ENCODE measurements around the gene LPO.

The LPO gene

GRCh38 chr17:58239987-58240386 is 1.6 kb downstream of the LPO start:
- Histone ChIP-seq H3K27me3 (replicated peaks) (peaks cover 9% of the 10 kb centered on the region), H3K4me3 (ENCODE audit: low read depth, low read length) (no peak overlapping the region), H3K27ac (no peak overlapping the region), H3K36me3 (replicated peaks) (no peaks in the 10 kb centered on the region)
- no peak for DNase-seq
- in situ Hi-C loops (cut with HindIII; ENCODE audit: low pct_ligation_motif_present, low sequenced_read_pairs), result no loop called here
- TF ChIP-seq CTCF (IDR thresholded peaks at IDR 0.05; ENCODE audit: low read depth, low read length, missing control alignments), result no peak

- peaks cover 9% of the 10 kb centered on the region for H3K27me3 ChIP-seq (replicated peaks)
- in situ Hi-C loops (cut with HindIII; ENCODE audit: low pct_ligation_motif_present, low sequenced_read_pairs), result no loop called here
- TF ChIP-seq CTCF (IDR thresholded peaks at IDR 0.05; ENCODE audit: low read depth, low read length, missing control alignments), result no peak
- H3K27ac ChIP-seq, result no peak overlapping the region
- DNase-seq, result no peak
- H3K4me3 ChIP-seq (ENCODE audit: low read depth, low read length), result no peak overlapping the region
- H3K36me3 ChIP-seq (replicated peaks), result no peaks in the 10 kb centered on the region
Observed at GRCh38 chr17:58242171-58242784, 3.9 kb downstream of the LPO start.

GRCh38 chr17:58244963-58245362 is 6.6 kb downstream of the LPO start:
- no peak for DNase-seq
- no peaks in the 10 kb centered on the region for H3K36me3 ChIP-seq (replicated peaks)
- no peak overlapping the region for H3K4me3 ChIP-seq (ENCODE audit: low read depth, low read length)
- in situ Hi-C loops (cut with HindIII; ENCODE audit: low pct_ligation_motif_present, low sequenced_read_pairs), result no loop called here
- H3K27ac ChIP-seq, result no peak overlapping the region
- peaks cover 7% of the 10 kb centered on the region for H3K27me3 ChIP-seq (replicated peaks)
- TF ChIP-seq CTCF (IDR thresholded peaks at IDR 0.05; ENCODE audit: low read depth, low read length, missing control alignments), result no peak

- in situ Hi-C loops (cut with HindIII; ENCODE audit: low pct_ligation_motif_present, low sequenced_read_pairs), result no loop called here
- Histone ChIP-seq H3K4me3 (ENCODE audit: low read depth, low read length) (no peak overlapping the region), H3K27me3 (replicated peaks) (peaks cover 2% of the 10 kb centered on the region), H3K27ac (no peak overlapping the region), H3K36me3 (replicated peaks) (no peaks in the 10 kb centered on the region)
- DNase-seq, result no peak
- no peak for TF ChIP-seq CTCF (IDR thresholded peaks at IDR 0.05; ENCODE audit: low read depth, low read length, missing control alignments)
Observed at GRCh38 chr17:58245428-58246103, 7.2 kb downstream of the LPO start.

- Histone ChIP-seq H3K4me3 (ENCODE audit: low read depth, low read length) (no peak overlapping the region), H3K36me3 (replicated peaks) (no peaks in the 10 kb centered on the region), H3K27me3 (replicated peaks) (peaks cover 2% of the 10 kb centered on the region), H3K27ac (no peak overlapping the region)
- TF ChIP-seq CTCF (IDR thresholded peaks at IDR 0.05; ENCODE audit: low read depth, low read length, missing control alignments), result no peak
- in situ Hi-C loops (cut with HindIII; ENCODE audit: low pct_ligation_motif_present, low sequenced_read_pairs), result no loop called here
- DNase-seq, result no peak
Observed at GRCh38 chr17:58246104-58246740, 7.8 kb downstream of the LPO start.
